Naive B cell (primary cell): ENCODE measurements around the gene GPR35. TPM values are rescaled to one million over a fixed set of nuclear protein-coding genes. Genes with fewer than 3 reads are reported as not detected.

Source experiments
- ATAC-seq, 2 donors: fragments of 150-1000 bp; cut with Tn5 transposase; 2 replicates each; pipeline ENCODE4 v1.10.0; 2021; ENCODE audit warnings: low read depth in 2 of 2, mild to moderate bottlenecking in 2 of 2, moderate library complexity in 2 of 2
- DNase-seq: peaks from one replicate; pipeline ENCODE4 v3.0.0; 2022
- H3K27ac Mint-ChIP-seq, 6 donors: one replicate each; pipeline ENCODE4 v1.8.0; 2020 to 2022; ENCODE audit warnings: mild to moderate bottlenecking in 6 of 6, mixed read lengths in 6 of 6, moderate library complexity in 5 of 6, inconsistent platforms in 2 of 6
- H3K27me3 Mint-ChIP-seq, 3 donors: one replicate each; pipeline ENCODE4 v1.8.0; 2021 to 2022; ENCODE audit warnings: mixed read lengths in 3 of 3, mild to moderate bottlenecking in 1 of 3
- H3K36me3 Mint-ChIP-seq, 2 donors: one replicate each; pipeline ENCODE4 v1.8.0; 2020 to 2022; ENCODE audit warnings: mixed read lengths in 2 of 2, inconsistent platforms in 1 of 2, mild to moderate bottlenecking in 1 of 2
- H3K4me1 Mint-ChIP-seq, 3 donors: one replicate each; pipeline ENCODE4 v1.8.0; 2020 to 2022; ENCODE audit warnings: mixed read lengths in 3 of 3, inconsistent platforms in 1 of 3, mild to moderate bottlenecking in 1 of 3, moderate library complexity in 1 of 3
- H3K4me3 Mint-ChIP-seq, 8 donors: one replicate each; pipeline ENCODE4 v1.8.0; 2020 to 2022; ENCODE audit warnings: mild to moderate bottlenecking in 8 of 8, mixed read lengths in 8 of 8, moderate library complexity in 8 of 8, inconsistent platforms in 2 of 8
- H3K9me3 Mint-ChIP-seq, 7 donors: one replicate each; pipeline ENCODE4 v1.8.0; 2020 to 2022; ENCODE audit warnings: mixed read lengths in 7 of 7, mild to moderate bottlenecking in 5 of 7, inconsistent platforms in 2 of 7, moderate library complexity in 1 of 7
- polyA plus RNA-seq, 6 donors: library from polyadenylated mRNA; unstranded; fragments of 300-500 nt; fragmentation: Illumina TruSeq; gene quantifications; one replicate each; pipeline ENCODE4 v1.2.3, GENCODE V29; 2021; ENCODE audit warnings: low read depth in 6 of 6

The GPR35 gene
- polyA plus RNA-seq, 6 donors from 2014 or later, result 0.54 to 2.9 (median 0.82) TPM; not detected in 1

DNA sequence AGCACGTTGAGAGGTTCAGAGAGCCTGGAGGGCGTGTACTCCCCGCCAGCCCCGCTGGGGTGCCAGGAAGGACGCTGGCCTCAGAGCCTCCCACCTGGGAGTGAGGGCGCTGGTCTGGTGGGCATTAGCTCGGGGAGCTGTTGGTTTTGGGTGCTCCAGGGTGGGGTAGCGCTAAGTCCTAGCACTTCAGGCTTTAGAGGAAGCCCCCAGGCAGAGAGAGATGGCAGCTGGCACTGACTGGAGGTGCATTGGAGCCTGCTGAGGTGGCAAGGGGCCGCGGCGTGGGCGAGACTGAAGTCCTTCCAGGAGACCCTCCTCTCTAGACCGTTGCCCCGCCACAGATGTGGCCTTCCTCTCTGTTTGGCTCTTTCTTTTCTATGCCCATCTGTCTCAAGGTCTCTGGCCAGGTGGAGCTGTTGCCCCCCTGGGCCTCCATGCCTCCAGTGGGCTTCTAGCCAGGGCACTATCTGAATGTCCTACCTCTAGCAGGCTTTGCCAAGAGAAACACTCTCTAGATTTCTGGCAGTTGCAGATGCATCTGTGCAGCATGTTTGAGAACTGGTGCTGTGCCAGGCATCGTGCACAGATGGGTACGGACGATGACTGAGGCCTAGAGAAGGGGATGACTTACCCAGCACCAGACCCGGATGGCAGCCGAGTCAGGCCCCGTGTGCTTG lies 32.1 kb upstream of the GPR35 start:
- Mint-ChIP-seq H3K9me3 (no peaks in the 10 kb centered on the region), H3K4me1 (peaks cover 11 to 19% (median 17%) of the 10 kb centered on the region in 3 donors), H3K27ac (peak overlapping the region in 1 of 6 donors; percentile 26), H3K27me3 (no peaks in the 10 kb centered on the region), H3K4me3 (peak overlapping the region in 1 of 8 donors; percentile 41), H3K36me3 (peaks cover 0 to 7% of the 10 kb centered on the region in 2 donors)
- ATAC-seq, result no peak
- no peak for DNase-seq

DNA sequence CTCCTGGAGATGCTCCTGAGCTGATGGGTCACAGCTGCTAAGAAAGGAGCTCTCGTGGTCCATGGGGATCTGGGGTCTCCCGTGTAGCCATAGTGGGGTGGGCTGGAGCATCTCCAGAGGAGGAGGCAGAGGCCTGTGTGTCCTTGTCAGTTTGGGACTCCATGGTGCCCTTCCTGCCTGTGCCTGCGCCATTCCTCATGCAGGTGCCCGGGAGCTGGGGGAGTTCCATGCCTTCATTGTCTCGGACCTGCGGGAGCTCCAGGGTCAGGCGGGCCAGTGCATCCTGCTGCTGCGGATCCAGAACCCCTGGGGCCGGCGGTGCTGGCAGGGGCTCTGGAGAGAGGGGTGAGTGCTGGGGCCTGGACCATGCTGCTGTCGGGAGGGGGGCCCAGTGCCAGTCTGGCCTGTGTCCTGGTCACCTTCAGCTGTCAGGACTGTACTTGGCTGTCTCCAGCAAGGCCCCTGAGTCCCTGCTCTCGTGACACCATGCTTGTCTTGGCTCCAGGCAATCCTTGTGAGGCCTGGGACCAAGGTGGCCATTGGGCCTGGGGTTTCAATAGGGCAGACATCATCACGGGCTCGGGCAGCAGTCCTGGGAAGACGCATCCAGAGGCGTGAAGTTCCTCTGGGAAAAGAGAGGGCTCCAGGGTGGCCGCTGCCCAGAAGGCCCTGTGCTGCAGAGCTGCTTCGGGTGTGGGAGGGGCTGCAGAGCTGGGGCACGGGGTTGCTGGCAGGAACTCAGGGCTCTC lies 31.4 kb upstream of the GPR35 start:
- Mint-ChIP-seq H3K4me3 (no peak overlapping the region), H3K27me3 (no peaks in the 10 kb centered on the region), H3K9me3 (no peaks in the 10 kb centered on the region), H3K4me1 (peaks cover 3 to 12% (median 10%) of the 10 kb centered on the region in 3 donors), H3K36me3 (peaks cover 0 to 7% of the 10 kb centered on the region in 2 donors), H3K27ac (no peak overlapping the region)
- DNase-seq (no peak), ATAC-seq (no peak)

GRCh38 chr2:240594511-240595380 lies 30.5 kb upstream of the GPR35 start:
- H3K27ac Mint-ChIP-seq, result no peak overlapping the region
- DNase-seq (no peak), ATAC-seq (no peak)
- no peak overlapping the region for H3K4me3 Mint-ChIP-seq
- no peaks in the 10 kb centered on the region for H3K9me3 Mint-ChIP-seq
- H3K36me3 Mint-ChIP-seq, result peaks cover 0 to 7% of the 10 kb centered on the region in 2 donors
- H3K27me3 Mint-ChIP-seq, result no peaks in the 10 kb centered on the region
- peaks cover 0 to 7% (median 6%) of the 10 kb centered on the region in 3 donors for H3K4me1 Mint-ChIP-seq

DNA sequence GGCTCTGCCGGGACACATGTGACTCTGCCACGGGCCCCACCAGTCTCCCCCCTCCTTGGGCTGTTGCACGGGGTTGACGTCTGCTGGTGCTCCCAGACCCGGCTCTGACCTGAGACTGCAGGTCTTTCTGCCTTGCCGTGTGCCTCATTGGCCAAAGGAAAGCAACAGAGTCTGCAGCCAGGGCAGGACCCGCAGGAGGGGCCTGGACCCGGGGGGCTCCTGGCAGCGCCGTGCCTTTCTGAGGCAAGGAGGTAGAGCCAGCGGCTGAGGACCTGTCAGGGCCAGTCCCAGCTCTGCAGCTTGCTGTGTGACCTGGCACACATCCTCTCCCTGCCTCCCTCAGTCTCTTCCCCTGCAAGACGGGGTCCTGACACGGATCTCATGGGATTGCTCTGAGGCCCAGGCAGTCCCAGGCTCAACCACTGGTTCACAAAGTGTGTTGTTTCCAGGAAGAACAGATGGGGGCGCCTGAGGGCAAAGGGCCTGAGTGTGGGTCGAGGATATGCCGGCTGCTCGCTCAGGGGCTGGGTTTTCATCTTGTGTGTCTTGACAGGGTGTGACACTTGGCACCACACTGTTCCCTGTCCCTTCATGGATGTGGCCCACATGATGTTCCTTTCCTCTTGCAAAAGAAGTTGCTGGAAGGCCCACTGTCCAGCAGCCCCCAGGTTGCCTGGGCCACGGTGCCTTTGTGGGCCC lies 29.8 kb upstream of the GPR35 start:
- ATAC-seq, result no peak

GRCh38 chr2:240596080-240596460 lies 29.2 kb upstream of the GPR35 start:
- no peak overlapping the region for H3K27ac Mint-ChIP-seq

More for the DNA sequence above, 29.8 kb upstream of the GPR35 start:
- Mint-ChIP-seq H3K36me3 (peaks cover 0 to 7% of the 10 kb centered on the region in 2 donors), H3K9me3 (no peaks in the 10 kb centered on the region), H3K27me3 (no peaks in the 10 kb centered on the region), H3K4me3 (no peak overlapping the region), H3K4me1 (peaks cover 0 to 7% (median 6%) of the 10 kb centered on the region in 3 donors), H3K27ac (peak overlapping the region in 1 of 6 donors; percentile 38)
- DNase-seq, result no peak

DNA sequence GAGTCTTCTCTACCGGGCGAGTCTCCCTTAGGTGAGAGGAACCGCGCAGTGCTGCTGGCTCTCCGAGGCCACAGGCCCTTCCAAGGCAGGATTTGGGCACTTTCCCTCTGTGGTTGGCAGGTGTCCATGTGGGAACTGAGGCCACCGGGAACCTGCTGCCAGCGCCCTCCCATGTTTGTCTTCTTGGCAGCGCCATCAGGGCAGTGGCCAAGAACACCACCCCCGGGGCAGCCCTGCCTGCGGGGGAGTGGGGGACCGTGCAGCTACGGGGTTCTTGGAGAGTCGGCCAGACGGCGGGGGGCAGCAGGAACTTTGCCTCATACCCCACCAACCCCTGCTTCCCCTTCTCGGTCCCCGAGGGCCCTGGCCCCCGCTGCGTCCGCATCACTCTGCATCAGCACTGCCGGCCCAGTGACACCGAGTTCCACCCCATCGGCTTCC lies 28.8 kb upstream of the GPR35 start:
- ATAC-seq, result no peak
- H3K27me3 Mint-ChIP-seq, result no peaks in the 10 kb centered on the region
- peaks cover 0 to 3% (median 1%) of the 10 kb centered on the region in 3 donors for H3K4me1 Mint-ChIP-seq
- H3K36me3 Mint-ChIP-seq, result peaks cover 0 to 4% of the 10 kb centered on the region in 2 donors
- no peak overlapping the region for H3K4me3 Mint-ChIP-seq
- no peaks in the 10 kb centered on the region for H3K9me3 Mint-ChIP-seq
- no peak for DNase-seq
- H3K27ac Mint-ChIP-seq, result no peak overlapping the region

More at GRCh38 chr2:240596080-240596460, 29.2 kb upstream of the GPR35 start:
- Mint-ChIP-seq H3K27me3 (no peaks in the 10 kb centered on the region), H3K9me3 (no peaks in the 10 kb centered on the region), H3K4me1 (peaks cover 0 to 6% (median 6%) of the 10 kb centered on the region in 3 donors), H3K36me3 (peaks cover 0 to 7% of the 10 kb centered on the region in 2 donors), H3K4me3 (no peak overlapping the region)
- ATAC-seq (no peak), DNase-seq (no peak)

- Mint-ChIP-seq H3K9me3 (no peaks in the 10 kb centered on the region), H3K4me1 (no peaks in the 10 kb centered on the region), H3K4me3 (no peak overlapping the region), H3K27ac (no peak overlapping the region), H3K36me3 (no peaks in the 10 kb centered on the region), H3K27me3 (no peaks in the 10 kb centered on the region)
- ATAC-seq (no peak), DNase-seq (no peak)
These were observed 28.2 kb upstream of the GPR35 start for GRCh38 chr2:240597054-240597418.

DNA sequence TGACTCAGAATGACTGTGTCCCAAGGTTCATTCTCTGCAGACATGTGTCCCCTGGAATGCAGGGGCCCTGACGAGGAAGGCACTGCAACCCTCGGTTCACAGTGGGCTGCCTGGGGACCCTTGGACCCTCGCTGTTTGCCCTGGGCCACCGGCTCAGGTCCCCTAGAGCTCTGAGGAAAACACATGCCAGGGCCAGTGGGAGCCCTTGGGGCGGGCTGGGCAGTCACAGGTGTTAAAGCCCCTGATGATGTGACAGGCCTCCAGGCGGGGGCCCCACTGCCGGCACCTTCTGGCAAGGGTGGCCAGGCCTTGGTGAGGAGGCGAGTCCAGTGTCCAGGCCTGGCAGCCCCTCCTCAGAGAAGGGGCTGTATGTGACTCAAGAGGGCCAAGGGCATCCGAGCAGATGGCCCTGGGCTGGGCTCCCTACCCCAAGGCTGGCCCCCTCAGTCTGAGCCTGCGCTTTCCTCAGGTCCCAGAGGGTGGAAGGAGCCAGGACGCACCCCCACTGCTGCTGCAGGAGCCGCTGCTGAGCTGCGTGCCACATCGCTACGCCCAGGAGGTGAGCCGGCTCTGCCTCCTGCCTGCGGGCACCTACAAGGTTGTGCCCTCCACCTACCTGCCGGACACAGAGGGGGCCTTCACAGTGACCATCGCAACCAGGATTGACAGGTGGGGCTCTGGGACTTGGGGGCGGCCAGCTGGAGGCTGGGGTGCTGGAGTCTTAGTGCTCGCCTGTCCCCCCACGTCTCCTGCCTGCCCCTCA lies 27.7 kb upstream of the GPR35 start:
- no peaks in the 10 kb centered on the region for H3K27me3 Mint-ChIP-seq
- no peaks in the 10 kb centered on the region for H3K4me1 Mint-ChIP-seq
- H3K4me3 Mint-ChIP-seq, result no peak overlapping the region
- H3K27ac Mint-ChIP-seq, result no peak overlapping the region
- no peak for DNase-seq
- H3K9me3 Mint-ChIP-seq, result no peaks in the 10 kb centered on the region
- H3K36me3 Mint-ChIP-seq, result no peaks in the 10 kb centered on the region
- no peak for ATAC-seq

- H3K9me3 Mint-ChIP-seq, result no peaks in the 10 kb centered on the region
- DNase-seq (no peak), ATAC-seq (no peak)
- no peaks in the 10 kb centered on the region for H3K27me3 Mint-ChIP-seq
- H3K27ac Mint-ChIP-seq, result no peak overlapping the region
- no peaks in the 10 kb centered on the region for H3K4me1 Mint-ChIP-seq
- H3K36me3 Mint-ChIP-seq, result no peaks in the 10 kb centered on the region
- H3K4me3 Mint-ChIP-seq, result no peak overlapping the region
These were observed 26.9 kb upstream of the GPR35 start for GRCh38 chr2:240598311-240598911.

DNA sequence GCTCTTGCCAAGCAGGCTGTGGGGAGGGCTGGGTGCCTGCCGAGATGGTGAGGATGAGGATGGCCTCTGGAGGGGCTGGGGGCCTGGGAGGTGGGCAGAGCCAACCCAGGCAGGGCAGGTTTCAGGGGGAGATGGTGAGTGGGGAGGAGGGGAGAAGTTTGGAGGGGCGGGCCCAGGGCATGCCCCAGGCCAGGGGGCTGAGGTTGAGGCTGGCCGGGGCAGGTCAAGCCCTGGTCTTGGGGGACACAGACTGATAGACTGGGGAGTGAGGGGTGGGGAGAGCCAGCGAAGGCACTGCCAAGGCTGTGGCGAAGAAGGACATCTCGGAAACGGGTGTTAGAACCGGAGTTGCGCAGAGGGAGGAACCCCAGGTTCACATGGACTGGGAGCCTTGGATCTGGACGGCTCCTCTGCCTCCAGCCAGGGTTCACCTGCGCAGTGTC lies 26.1 kb upstream of the GPR35 start:
- no peaks in the 10 kb centered on the region for H3K27me3 Mint-ChIP-seq

DNA sequence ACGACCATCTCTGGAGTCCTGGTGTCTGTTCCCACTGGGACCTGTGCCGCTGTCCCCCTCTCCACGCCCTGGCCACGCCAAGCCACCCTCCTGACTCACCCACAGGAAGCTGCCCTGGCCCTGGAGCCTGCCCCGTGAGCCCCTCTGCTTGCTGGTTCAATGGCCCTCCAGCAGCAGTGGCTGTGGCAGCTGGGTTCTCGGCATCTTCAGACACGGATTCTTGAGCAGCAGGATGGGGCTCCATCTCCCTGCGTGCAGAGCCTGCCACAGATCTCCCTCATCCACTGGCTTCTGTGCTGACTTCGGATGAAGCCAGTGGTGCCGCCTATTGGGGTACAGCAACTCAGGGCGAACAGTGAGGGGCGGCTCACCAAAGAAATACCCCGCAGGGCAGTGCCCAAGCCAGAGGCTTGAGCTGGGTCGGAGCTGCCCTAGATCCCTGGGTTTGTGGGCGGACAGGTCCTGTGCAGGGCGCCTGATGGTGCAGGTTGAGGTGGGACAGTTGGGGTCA lies 24.8 kb upstream of the GPR35 start:
- H3K9me3 Mint-ChIP-seq, result no peaks in the 10 kb centered on the region
- DNase-seq, result no peak
- H3K27me3 Mint-ChIP-seq, result no peaks in the 10 kb centered on the region
- H3K27ac Mint-ChIP-seq, result no peak overlapping the region
- no peaks in the 10 kb centered on the region for H3K36me3 Mint-ChIP-seq
- ATAC-seq, result no peak
- H3K4me1 Mint-ChIP-seq, result no peaks in the 10 kb centered on the region
- H3K4me3 Mint-ChIP-seq, result peak overlapping the region in 1 of 8 donors; percentile 70

More for the DNA sequence above, 26.1 kb upstream of the GPR35 start:
- no peak overlapping the region for H3K4me3 Mint-ChIP-seq
- no peaks in the 10 kb centered on the region for H3K4me1 Mint-ChIP-seq
- H3K9me3 Mint-ChIP-seq, result no peaks in the 10 kb centered on the region
- DNase-seq (no peak), ATAC-seq (no peak)
- H3K27ac Mint-ChIP-seq, result peak overlapping the region in 1 of 6 donors; percentile 47
- no peaks in the 10 kb centered on the region for H3K36me3 Mint-ChIP-seq
